Fibroblast of the aortic adventitia (primary cell): ENCODE measurements around the gene CPSF3. TPM values are rescaled to one million over a fixed set of nuclear protein-coding genes. Genes with fewer than 3 reads are reported as not detected.

Experiments used
- DNase-seq: peaks from one replicate; pipeline ENCODE4 v3.0.0-alpha.2; 2010; ENCODE audit warnings: low read depth
- H3K4me3 ChIP-seq: 2 replicates; pipeline ENCODE4 v1.5.1; 2011; ENCODE audit warnings: low read depth, mild to moderate bottlenecking, control low read depth, low read length, moderate library complexity
- total RNA-seq: library from RNA; depleted of rRNA; stranded (reverse); fragments of >200 nt; gene quantifications from 2 replicates; pipeline ENCODE4 v1.2.3, GENCODE V29; 2012; ENCODE audit warnings: low replicate concordance
- TF ChIP-seq, protein P1 (sequence below): IDR thresholded peaks from 2 replicates; pipeline ENCODE4 v1.5.1; 2011; ENCODE audit warnings: mild to moderate bottlenecking, low read length, control low read depth, inconsistent platforms; ENCODE audit not compliant: insufficient read depth

Gene CPSF3
- total RNA-seq, 1 donor, result 62.2 TPM

DNA sequence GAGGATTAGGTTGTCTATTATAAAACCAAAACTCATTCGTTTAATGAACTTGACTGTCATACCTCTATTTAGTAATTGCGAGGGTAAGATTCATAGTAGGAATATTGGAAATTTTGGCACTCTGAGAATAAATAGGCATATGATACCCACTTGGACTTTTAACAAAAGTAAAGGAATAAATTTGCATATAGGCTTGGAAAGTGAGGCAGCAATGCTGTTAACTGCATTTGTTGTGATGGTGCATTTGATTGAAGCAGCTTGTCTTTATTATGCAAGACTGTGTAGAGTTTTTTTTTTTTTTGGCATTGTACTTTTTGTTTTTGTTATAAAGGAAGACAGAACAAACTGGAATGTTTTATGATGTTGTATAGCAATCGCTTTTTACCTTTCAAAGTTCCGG, 19.0 kb upstream of the CPSF3 start:
- H3K4me3 ChIP-seq, result no peak overlapping the region
- TF ChIP-seq, protein P1, sequence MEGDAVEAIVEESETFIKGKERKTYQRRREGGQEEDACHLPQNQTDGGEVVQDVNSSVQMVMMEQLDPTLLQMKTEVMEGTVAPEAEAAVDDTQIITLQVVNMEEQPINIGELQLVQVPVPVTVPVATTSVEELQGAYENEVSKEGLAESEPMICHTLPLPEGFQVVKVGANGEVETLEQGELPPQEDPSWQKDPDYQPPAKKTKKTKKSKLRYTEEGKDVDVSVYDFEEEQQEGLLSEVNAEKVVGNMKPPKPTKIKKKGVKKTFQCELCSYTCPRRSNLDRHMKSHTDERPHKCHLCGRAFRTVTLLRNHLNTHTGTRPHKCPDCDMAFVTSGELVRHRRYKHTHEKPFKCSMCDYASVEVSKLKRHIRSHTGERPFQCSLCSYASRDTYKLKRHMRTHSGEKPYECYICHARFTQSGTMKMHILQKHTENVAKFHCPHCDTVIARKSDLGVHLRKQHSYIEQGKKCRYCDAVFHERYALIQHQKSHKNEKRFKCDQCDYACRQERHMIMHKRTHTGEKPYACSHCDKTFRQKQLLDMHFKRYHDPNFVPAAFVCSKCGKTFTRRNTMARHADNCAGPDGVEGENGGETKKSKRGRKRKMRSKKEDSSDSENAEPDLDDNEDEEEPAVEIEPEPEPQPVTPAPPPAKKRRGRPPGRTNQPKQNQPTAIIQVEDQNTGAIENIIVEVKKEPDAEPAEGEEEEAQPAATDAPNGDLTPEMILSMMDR, result no peak
- DNase-seq, result no peak

DNA sequence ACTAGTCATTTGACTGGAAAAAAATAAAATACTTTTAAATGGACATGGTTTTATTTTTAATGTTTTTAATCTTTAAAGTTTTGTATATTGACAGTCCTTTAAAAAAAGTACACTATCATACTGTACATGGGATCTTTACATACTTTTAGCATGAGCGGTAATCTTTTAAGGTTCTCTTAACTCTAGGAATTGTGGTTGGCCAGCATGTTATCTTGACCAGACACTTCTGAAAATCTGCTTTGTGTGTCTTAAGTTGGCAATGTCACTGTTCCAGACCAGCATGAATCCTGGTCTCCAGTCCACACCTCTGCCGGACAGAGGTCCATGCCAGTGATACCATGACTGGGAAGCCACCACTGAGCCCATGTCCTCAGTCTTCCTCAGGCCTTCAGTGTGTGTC, 17.8 kb upstream of the CPSF3 start:
- H3K4me3 ChIP-seq, result no peak overlapping the region
- DNase-seq, result peak; percentile 49
- TF ChIP-seq, protein P1, result no peak

DNA sequence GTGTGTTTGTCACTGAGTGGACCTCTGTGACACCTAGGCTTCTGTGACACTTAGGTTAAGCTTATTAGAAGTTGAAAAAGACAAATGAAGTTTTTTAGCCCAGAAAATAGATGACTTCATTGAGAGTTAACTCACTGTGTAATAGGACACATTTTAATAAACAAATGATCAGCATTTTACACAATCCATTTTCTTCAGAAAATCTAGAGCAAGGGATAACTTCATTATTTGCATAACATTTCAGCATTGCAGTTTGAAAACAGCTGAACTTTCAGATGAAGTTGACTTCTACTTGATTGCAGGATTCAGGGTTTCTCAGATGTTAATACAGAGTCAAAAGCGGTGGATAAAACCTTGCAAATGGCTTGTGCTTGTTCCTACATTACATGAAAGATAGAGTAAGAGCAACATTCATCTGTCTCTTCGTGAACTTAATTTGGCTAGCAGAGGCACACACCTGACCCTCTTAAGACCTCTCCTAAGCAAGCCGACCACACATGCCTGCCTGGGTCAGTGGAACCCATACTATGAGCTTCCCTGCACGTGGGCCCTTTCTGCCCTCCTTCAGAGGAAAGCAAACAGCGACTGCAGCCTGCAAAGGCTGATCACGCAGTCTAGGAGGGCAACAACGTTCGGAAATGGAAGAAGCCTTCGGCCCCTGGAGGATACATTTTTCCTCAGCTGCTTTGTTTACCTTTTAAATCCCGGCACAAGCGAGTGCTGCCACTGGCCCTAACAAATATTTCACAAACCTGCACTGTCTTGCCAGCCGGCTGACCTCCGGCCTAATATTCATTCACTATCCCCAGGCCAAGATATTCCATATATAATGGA, 16.7 kb upstream of the CPSF3 start:
- TF ChIP-seq, protein P1, result no peak
- no peak overlapping the region for H3K4me3 ChIP-seq
- no peak for DNase-seq

DNA sequence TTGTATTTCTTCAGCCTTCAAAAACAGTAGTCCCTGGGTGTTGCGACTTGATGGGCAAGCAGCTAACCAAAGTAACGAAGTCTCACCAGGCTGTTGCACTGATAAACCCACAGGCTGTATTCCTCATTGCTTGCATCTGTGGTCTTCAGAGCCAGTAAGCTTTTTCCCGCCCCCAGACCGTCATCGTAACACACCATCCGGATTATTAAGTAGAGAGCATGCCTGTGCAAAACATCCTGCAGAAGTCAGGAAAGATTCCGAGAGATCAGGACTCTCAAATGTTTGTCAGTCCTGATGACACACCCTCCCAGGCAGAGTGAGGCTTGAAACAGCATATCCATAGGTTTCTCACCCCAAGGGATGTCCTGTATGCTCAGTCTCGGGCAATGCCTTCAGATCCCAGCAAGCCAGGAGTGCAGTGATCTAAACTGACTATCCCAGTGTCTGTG, 16.1 kb upstream of the CPSF3 start:
- DNase-seq, result no peak
- no peak overlapping the region for H3K4me3 ChIP-seq
- TF ChIP-seq, protein P1, result no peak

DNA sequence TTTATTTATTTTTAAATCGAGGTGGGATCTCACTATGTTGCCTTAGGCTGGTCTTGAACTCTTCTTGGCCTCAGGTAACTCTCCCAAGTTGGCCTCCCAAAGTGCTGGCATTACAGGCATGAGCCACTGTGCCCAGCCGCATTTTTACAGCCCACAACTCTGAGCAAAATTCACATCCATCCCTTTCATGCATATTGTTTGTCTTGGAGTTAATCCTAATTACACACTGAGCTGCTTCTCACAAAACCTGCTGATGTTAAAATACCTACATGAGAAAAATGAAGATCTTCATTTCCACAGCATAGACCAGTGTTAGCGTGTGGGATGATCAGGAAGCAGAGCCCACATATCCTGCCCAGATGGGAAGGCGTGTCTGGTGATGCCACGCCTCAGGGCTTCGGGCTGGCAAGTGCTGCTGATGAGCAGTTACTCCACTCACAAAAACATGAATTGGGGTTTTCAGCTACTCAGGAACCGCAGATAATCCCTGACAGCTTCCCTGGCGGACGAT, 14.8 kb upstream of the CPSF3 start:
- no peak overlapping the region for H3K4me3 ChIP-seq
- DNase-seq, result no peak
- TF ChIP-seq, protein P1, result no peak

DNA sequence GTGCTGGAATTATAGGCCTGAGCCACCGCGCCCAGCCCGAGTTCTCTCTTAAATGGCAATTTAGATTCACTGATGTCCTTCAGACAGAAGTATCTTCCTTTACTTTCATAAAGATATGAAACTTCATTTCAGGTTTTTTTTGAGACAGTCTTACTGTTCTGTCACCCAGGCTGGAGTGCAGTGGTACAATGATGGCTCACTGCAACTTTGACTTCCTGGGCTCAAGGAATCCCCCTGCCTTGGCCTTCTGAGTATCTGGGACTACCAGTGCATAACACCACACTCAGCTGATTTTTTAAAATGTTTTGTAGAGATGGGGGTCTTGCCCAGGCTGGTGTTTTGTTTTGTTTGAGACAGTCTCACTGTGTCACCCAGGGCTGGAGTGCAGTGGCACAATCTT, 13.3 kb upstream of the CPSF3 start:
- H3K4me3 ChIP-seq, result no peak overlapping the region
- TF ChIP-seq, protein P1, result no peak
- DNase-seq, result no peak
